ENCODE measurements around the gene C6orf52. TPM values are rescaled to one million over a fixed set of nuclear protein-coding genes. Genes with fewer than 3 reads are reported as not detected.

C6orf52 gene
- total RNA-seq, 1 experiment from 2014 or later = 6.2 TPM

DNA sequence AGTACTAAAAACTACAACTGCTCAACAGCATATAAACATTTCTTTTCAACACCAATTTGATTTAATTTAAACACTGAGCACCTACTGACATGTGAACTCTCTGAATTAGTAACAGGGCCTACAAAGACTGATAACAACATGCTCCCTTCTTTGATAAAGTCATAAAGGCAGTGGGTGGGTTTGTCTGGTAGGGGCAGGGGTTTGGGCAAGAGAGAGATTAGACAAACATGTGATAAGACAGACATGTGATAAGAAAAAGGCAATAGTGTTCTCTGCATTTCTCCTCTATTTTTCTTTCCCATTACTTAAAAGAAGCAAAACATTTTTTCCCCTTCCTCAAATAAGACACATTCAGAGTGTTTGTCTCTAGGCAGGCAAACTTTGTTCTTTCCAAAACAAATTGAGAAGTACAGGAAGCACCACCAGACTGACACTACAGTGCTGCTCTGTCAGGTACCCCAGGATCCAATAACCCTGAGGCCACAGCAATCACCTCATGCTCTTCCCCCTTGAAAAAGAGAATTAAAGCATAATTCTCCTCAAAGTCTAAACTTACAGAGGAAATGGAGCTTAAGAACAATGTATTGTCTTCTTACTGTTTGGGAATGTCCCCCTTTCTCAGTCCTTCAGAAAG, 11.9 kb downstream of the C6orf52 start:
- intact Hi-C loops (cut with micrococcal nuclease; ENCODE audit: unreplicated experiment) = no loop called here
- Histone ChIP-seq H3K4me1 (replicated peaks; ENCODE audit: insufficient read depth) (no peaks in the 10 kb centered on the region), H3K27ac (no peak overlapping the region), H2AFZ (no peak overlapping the region), H3K4me2 (no peak overlapping the region), H4K20me1 (ENCODE audit: insufficient read depth) (no peaks in the 10 kb centered on the region), H3K79me2 (ENCODE audit: low read depth) (no peaks in the 10 kb centered on the region), H3K9me2 (ENCODE audit: insufficient read depth) (no peaks in the 10 kb centered on the region), H3K9me3 (ENCODE audit: insufficient read depth, low read depth) (no peaks in the 10 kb centered on the region), H3K27me3 (ENCODE audit: insufficient read depth, low read depth) (no peaks in the 10 kb centered on the region), H3K36me3 (ENCODE audit: low read depth) (no peaks in the 10 kb centered on the region), H3K4me3 (no peak overlapping the region), H3F3A (ENCODE audit: insufficient read depth, low read depth) (no peaks in the 10 kb centered on the region)
- ChIA-PET POLR2A (ENCODE audit: unreplicated experiment) (no interaction called here), CTCF (no interaction called here)
- BruUV-seq (replicated peaks) = no TSS peak
- no peak for TF ChIP-seq EZH2 (IDR thresholded peaks at IDR 0.05; ENCODE audit: low read depth)
- TF ChIP-seq, protein P1, sequence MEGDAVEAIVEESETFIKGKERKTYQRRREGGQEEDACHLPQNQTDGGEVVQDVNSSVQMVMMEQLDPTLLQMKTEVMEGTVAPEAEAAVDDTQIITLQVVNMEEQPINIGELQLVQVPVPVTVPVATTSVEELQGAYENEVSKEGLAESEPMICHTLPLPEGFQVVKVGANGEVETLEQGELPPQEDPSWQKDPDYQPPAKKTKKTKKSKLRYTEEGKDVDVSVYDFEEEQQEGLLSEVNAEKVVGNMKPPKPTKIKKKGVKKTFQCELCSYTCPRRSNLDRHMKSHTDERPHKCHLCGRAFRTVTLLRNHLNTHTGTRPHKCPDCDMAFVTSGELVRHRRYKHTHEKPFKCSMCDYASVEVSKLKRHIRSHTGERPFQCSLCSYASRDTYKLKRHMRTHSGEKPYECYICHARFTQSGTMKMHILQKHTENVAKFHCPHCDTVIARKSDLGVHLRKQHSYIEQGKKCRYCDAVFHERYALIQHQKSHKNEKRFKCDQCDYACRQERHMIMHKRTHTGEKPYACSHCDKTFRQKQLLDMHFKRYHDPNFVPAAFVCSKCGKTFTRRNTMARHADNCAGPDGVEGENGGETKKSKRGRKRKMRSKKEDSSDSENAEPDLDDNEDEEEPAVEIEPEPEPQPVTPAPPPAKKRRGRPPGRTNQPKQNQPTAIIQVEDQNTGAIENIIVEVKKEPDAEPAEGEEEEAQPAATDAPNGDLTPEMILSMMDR (conservative IDR thresholded peaks at IDR 0.05) = no peak
- DNase-seq = no peak

DNA sequence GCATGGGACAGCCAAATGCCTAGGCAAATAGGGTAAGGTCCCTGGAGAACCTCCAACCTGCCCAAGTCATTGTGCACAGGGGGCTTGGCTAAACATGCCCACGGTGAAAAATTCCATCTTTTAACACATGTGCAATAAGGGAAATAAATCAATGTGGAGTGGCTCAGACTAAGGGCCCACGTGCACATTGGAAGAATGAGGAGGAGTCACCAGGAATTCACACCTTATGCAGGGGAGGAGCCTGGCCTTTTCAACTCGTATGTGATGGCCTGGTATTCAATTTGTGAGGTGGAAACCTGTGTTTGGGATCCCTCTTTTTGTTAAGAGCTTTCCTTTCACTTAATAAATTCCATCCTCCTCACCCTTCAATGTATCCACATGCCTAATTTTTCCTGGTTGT, 12.6 kb downstream of the C6orf52 start:
- Histone ChIP-seq H3K9me3 (ENCODE audit: insufficient read depth, low read depth) (no peaks in the 10 kb centered on the region), H3K79me2 (ENCODE audit: low read depth) (no peaks in the 10 kb centered on the region), H3K27ac (no peak overlapping the region), H3K4me2 (no peak overlapping the region), H3K9me2 (ENCODE audit: insufficient read depth) (no peaks in the 10 kb centered on the region), H4K20me1 (ENCODE audit: insufficient read depth) (no peaks in the 10 kb centered on the region), H2AFZ (no peak overlapping the region), H3K4me3 (no peak overlapping the region), H3K4me1 (replicated peaks; ENCODE audit: insufficient read depth) (no peaks in the 10 kb centered on the region), H3K27me3 (ENCODE audit: insufficient read depth, low read depth) (no peaks in the 10 kb centered on the region), H3F3A (ENCODE audit: insufficient read depth, low read depth) (no peaks in the 10 kb centered on the region), H3K36me3 (ENCODE audit: low read depth) (no peaks in the 10 kb centered on the region)
- DNase-seq = no peak
- ChIA-PET CTCF (no interaction called here), POLR2A (ENCODE audit: unreplicated experiment) (interaction anchor here (0.6 kb wide), 1 partner anchor 13 kb away, joined by 5 read pairs; the partner anchor contains the start of genes C6orf52 and PAK1IP1)
- TF ChIP-seq EZH2 (IDR thresholded peaks at IDR 0.05; ENCODE audit: low read depth) = no peak
- intact Hi-C loops (cut with micrococcal nuclease; ENCODE audit: unreplicated experiment) = no loop called here
- BruUV-seq (replicated peaks) = no TSS peak

DNA sequence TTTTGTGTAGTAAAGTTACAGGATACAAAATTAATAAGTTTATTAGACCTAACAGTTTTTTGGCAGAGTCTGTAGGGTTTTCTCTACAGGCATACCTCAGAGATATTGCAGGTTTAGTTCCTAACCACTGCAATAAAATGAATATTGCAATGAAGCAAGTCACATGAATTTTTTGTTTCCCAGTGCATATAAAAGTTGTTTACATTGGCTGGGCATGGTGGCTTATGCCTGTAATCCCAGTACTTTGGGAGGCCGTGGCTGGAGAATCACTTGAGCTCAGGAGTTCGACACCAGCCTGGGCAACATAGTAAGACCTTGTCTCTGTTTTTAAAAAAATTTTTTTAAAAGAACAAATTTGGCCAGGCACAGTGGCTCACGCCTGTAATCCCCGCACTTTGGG, 16.0 kb downstream of the C6orf52 start:
- Histone ChIP-seq H3K9me3 (ENCODE audit: insufficient read depth, low read depth) (no peaks in the 10 kb centered on the region), H3K9me2 (ENCODE audit: insufficient read depth) (no peaks in the 10 kb centered on the region), H4K20me1 (ENCODE audit: insufficient read depth) (no peaks in the 10 kb centered on the region), H3K36me3 (ENCODE audit: low read depth) (no peaks in the 10 kb centered on the region), H3K4me3 (no peak overlapping the region), H2AFZ (no peak overlapping the region), H3K4me2 (no peak overlapping the region), H3K79me2 (ENCODE audit: low read depth) (no peaks in the 10 kb centered on the region), H3K27me3 (ENCODE audit: insufficient read depth, low read depth) (no peaks in the 10 kb centered on the region), H3F3A (ENCODE audit: insufficient read depth, low read depth) (no peaks in the 10 kb centered on the region), H3K4me1 (replicated peaks; ENCODE audit: insufficient read depth) (no peaks in the 10 kb centered on the region), H3K27ac (no peak overlapping the region)
- intact Hi-C loops (cut with micrococcal nuclease; ENCODE audit: unreplicated experiment) = no loop called here
- POLR2A ChIA-PET (ENCODE audit: unreplicated experiment) = no interaction called here
- CTCF ChIA-PET = no interaction called here
- TF ChIP-seq EZH2 (IDR thresholded peaks at IDR 0.05; ENCODE audit: low read depth) = no peak
- TF ChIP-seq, protein P1 (conservative IDR thresholded peaks at IDR 0.05) = no peak
- DNase-seq = no peak
- BruUV-seq (replicated peaks) = no TSS peak

DNA sequence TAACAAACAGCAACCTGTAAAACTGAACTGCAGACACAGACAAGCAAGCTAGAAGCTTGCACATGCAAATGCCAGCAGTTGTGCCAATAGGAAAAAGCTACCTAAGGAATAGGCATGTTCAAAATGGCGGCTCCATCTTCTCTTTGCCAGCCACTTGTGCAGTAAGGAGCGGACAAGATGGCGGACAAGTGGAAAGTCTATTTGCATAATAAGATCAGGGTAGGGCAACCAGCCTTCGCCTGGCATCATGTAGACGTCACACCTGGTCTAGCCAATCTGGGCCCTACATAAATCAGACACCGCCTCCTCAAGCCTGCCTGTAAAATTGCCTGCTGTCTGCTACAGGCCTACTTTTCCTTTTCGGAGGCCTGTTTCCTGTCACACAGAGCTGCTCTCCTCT, 18.0 kb downstream of the C6orf52 start:
- Histone ChIP-seq H4K20me1 (ENCODE audit: insufficient read depth) (no peaks in the 10 kb centered on the region), H3K79me2 (ENCODE audit: low read depth) (no peaks in the 10 kb centered on the region), H2AFZ (no peak overlapping the region), H3K36me3 (ENCODE audit: low read depth) (no peaks in the 10 kb centered on the region), H3F3A (ENCODE audit: insufficient read depth, low read depth) (no peaks in the 10 kb centered on the region), H3K27me3 (ENCODE audit: insufficient read depth, low read depth) (no peaks in the 10 kb centered on the region), H3K4me1 (replicated peaks; ENCODE audit: insufficient read depth) (no peaks in the 10 kb centered on the region), H3K9me3 (ENCODE audit: insufficient read depth, low read depth) (no peaks in the 10 kb centered on the region), H3K9me2 (ENCODE audit: insufficient read depth) (no peaks in the 10 kb centered on the region), H3K4me3 (no peak overlapping the region), H3K4me2 (no peak overlapping the region), H3K27ac (no peak overlapping the region)
- BruUV-seq (replicated peaks) = no TSS peak
- POLR2A ChIA-PET (ENCODE audit: unreplicated experiment) = no interaction called here
- intact Hi-C loops (cut with micrococcal nuclease; ENCODE audit: unreplicated experiment) = no loop called here
- DNase-seq = no peak
- CTCF ChIA-PET = no interaction called here
- TF ChIP-seq, protein P1 (conservative IDR thresholded peaks at IDR 0.05) = no peak
- TF ChIP-seq EZH2 (IDR thresholded peaks at IDR 0.05; ENCODE audit: low read depth) = no peak

Measured in PC-9 (cell line).